WERI-Rb-1 (cell line): ENCODE data around the gene OR52E8.
A peak's percentile ranks its signal among the peaks of the same experiment; 100 is the strongest.

ENCODE experiments used
- DNase-seq: peaks from one replicate; pipeline ENCODE4 v3.0.0-alpha.2; 2020
- H3K27ac ChIP-seq: fragments of 250-450 bp; sonication (Bioruptor Pico); 2 replicates; pipeline ENCODE4 v1.5.1; 2020; ENCODE audit warnings: mild to moderate bottlenecking, moderate library complexity
- H3K27me3 ChIP-seq: fragments of 250-450 bp; sonication (Bioruptor Pico); 2 replicates; pipeline ENCODE4 v1.5.1; 2021; ENCODE audit warnings: mild to moderate bottlenecking, low read depth, moderate library complexity; ENCODE audit not compliant: insufficient read depth, severe bottlenecking
- H3K36me3 ChIP-seq: fragments of 250-450 bp; sonication (Bioruptor Pico); 2 replicates; pipeline ENCODE4 v1.5.1; 2020; ENCODE audit warnings: mild to moderate bottlenecking, moderate library complexity
- H3K4me3 ChIP-seq: 2 replicates; pipeline ENCODE4 v1.5.1; 2011; ENCODE audit warnings: low read depth, mild to moderate bottlenecking, control low read depth, low read length
- H3K9me3 ChIP-seq: fragments of 250-450 bp; sonication (Bioruptor Pico); 2 replicates; pipeline ENCODE4 v1.5.1; 2021; ENCODE audit warnings: mild to moderate bottlenecking, moderate library complexity; ENCODE audit not compliant: severe bottlenecking
- TF ChIP-seq, protein P1 (sequence below): IDR thresholded peaks from 2 replicates; pipeline ENCODE4 v1.5.1; 2011; ENCODE audit warnings: low read depth, mild to moderate bottlenecking, control low read depth, inconsistent platforms, low read length

OR52E8 gene

DNA sequence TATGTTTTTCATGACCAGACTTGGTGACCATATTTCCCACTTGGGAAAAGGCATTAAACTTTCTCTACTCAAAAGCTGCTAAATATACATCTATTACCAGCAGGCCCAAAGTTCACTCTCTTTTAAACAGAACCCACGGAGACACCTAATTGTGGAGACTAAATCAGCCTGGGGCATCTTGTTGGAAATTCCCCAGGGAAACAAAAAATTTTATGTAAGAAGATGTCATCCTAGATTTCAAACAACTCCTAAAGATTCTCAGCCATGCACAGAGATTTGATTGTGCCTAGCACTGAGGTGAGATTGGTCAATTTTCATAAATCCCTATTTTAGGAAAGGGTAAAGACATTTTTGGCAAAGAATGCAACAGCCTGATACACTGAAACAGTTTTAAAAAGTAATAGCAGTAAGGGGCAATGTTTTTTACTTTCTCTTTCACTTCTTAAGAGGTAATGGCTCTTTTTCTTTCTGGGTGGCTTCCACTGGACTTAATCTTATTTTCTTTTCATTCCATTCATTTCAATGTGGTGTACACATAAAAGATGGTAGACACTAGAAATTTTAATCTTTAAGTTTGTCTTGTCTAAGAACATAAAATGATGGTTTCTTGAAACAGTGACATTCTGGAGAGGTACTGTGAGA, 39.1 kb downstream of the OR52E8 start:
- TF ChIP-seq, protein P1, sequence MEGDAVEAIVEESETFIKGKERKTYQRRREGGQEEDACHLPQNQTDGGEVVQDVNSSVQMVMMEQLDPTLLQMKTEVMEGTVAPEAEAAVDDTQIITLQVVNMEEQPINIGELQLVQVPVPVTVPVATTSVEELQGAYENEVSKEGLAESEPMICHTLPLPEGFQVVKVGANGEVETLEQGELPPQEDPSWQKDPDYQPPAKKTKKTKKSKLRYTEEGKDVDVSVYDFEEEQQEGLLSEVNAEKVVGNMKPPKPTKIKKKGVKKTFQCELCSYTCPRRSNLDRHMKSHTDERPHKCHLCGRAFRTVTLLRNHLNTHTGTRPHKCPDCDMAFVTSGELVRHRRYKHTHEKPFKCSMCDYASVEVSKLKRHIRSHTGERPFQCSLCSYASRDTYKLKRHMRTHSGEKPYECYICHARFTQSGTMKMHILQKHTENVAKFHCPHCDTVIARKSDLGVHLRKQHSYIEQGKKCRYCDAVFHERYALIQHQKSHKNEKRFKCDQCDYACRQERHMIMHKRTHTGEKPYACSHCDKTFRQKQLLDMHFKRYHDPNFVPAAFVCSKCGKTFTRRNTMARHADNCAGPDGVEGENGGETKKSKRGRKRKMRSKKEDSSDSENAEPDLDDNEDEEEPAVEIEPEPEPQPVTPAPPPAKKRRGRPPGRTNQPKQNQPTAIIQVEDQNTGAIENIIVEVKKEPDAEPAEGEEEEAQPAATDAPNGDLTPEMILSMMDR: no peak
- H3K9me3 ChIP-seq: no peaks in the 10 kb centered on the region
- H3K27me3 ChIP-seq: peaks cover 51% of the 10 kb centered on the region
- H3K4me3 ChIP-seq: no peak overlapping the region
- no peak for DNase-seq
- no peak overlapping the region for H3K27ac ChIP-seq
- H3K36me3 ChIP-seq: no peaks in the 10 kb centered on the region

DNA sequence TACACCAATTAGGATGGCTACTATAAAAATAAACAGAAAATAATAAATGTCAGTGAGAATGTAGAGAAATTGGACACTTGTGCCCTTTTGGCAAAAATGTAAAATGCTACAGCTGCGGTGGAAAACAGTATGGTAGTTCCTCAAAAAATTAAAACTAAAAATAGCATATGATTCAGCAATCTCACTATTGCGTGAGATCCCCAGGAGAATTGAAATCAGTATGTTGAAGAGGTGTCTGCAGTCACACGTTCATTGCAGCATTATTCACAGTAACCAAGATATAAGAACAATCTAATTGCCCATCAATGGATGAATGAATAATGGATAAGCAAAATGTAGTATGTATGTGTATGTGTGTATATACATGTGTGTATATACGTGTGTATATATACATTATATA, 42.0 kb downstream of the OR52E8 start:
- Histone ChIP-seq H3K9me3 (no peaks in the 10 kb centered on the region), H3K27ac (no peak overlapping the region), H3K36me3 (no peaks in the 10 kb centered on the region), H3K27me3 (peaks cover 67% of the 10 kb centered on the region), H3K4me3 (no peak overlapping the region)
- DNase-seq: no peak
- TF ChIP-seq, protein P1: no peak

DNA sequence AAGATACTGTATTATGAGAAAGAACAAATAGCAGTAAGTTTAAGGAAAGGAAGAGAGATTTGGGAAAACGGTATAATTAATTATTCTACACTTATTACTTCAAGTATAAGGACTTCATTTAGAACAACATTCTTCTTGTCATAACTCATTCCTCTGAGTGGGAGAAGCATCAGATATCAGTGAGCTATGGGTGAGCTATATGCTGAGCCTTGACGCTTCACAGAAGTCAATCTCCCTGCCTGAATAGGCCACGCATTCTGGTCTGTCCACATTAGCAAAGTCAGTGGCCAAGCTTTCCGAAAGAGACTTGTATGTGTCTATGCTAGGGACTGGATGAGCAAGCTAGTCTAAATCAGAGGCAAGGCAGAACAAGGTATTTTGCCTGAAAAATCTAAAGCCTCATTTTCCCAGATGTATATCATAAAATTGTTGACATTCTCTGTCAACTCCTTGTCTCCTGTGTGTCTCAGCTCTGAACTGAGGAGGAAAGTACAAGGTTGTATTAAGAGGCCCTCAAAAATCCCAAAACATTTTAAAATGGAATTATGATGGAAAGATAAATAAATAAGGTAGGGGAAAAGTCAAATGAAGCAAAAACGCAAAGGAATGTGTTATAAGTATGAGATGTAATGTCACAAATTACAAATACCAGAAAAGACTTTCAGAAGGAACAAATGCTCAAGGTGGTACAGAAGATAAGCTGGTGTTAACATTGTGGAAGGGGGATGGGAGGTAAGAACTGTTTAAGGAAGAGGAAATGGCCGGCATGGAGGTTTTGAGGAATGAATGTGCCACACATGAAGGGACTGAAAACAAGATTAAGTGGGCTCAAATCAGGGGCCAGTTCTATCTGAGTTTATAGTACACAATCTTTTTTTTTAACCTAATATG, 47.3 kb downstream of the OR52E8 start:
- H3K36me3 ChIP-seq: no peaks in the 10 kb centered on the region
- H3K4me3 ChIP-seq: no peak overlapping the region
- no peak for DNase-seq
- TF ChIP-seq, protein P1: no peak
- no peaks in the 10 kb centered on the region for H3K9me3 ChIP-seq
- peaks cover 73% of the 10 kb centered on the region for H3K27me3 ChIP-seq
- no peak overlapping the region for H3K27ac ChIP-seq

DNA sequence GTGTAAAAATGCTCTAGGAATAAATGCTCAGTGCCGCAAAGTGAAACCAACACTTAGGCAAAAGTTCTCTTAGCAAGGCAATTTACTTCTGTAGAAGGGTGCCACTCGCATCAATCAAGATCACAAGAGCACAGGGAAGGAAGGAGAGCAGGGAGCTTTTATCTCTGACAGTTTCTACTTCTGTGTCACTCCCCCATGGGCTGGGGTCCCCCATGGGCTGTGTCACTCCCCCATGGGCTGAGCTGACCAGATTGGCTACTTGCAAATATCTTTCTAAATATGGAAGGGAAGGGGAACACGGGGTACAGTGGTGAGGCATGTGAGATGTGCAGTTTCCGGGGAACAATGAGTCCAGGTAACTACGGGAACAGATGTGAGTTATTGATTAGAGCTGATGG, 48.4 kb downstream of the OR52E8 start:
- DNase-seq: no peak
- H3K4me3 ChIP-seq: no peak overlapping the region
- peaks cover 75% of the 10 kb centered on the region for H3K27me3 ChIP-seq
- no peaks in the 10 kb centered on the region for H3K9me3 ChIP-seq
- TF ChIP-seq, protein P1: no peak
- no peaks in the 10 kb centered on the region for H3K36me3 ChIP-seq
- H3K27ac ChIP-seq: no peak overlapping the region

DNA sequence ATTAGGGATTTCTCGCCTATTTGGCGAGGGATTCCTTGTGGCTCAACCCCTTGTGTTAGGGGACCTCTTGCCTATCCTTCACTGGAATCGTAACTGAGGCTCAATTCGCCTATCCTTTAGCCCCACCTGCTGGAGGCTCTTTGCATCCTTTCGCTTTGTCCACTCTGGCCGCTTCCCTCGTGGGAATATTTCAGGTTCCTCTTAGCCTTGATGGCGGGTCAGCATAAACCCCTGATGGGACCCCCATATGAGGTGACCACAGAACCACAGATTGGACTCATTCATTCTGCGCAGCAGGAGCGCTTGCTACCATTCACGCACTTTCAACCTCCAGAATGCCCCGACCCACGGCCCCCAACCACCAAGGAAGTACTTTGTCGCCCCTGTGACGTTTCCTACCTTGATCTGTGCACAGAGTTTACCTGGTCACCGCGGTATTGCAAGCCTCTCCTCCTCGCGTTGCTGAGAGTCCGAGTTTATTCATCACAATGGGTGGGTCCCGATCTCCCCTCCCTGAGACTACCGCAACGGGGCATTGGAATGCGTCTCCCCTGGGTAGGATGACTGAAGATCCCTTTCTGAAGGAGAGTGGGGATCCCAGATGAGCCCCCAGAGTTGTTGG, 48.9 kb downstream of the OR52E8 start, which contains the start of gene OR52N2:
TSS of gene OR52N2 (plus strand) at position 425 of the 622 bp plus-strand sequence. CDS start 11,412 bp downstream, outside the sequence.
- Histone ChIP-seq H3K4me3 (no peak within 1 kb of the TSS), H3K9me3 (no peaks in the 10 kb centered on the region), H3K36me3 (no peaks in the 10 kb centered on the region), H3K27ac (no peak within 1 kb of the TSS), H3K27me3 (peaks cover 75% of the 10 kb centered on the region)
- DNase-seq: peak; percentile 59
- TF ChIP-seq, protein P1: peak; percentile 82
